GM20431 (cell line): ENCODE measurements around the gene FTL.
"Not testable (repeated sequence)": the region's sequence is repeated elsewhere in the genome, so short reads cannot be mapped to it uniquely, and the experiment has no call there.

ENCODE experiments used
- in situ Hi-C: fragments of 300-500 bp; cut with MseI, MboI; formaldehyde crosslinking; loops from one replicate; pipeline ENCODE4 v1.15.0; 2020; ENCODE audit warnings: low sequenced_read_pairs; ENCODE audit not compliant: unreplicated experiment

Gene FTL

GRCh38 chr19:48965040-48965805, at the start of gene FTL:
TSS of gene FTL (plus strand) at chr19:48965309. CDS start at chr19:48965508, 199 bp downstream.
- in situ Hi-C loops: no loop called here

- in situ Hi-C loops: no loop called here
Observed at GRCh38 chr19:48915757-48916156, 49.4 kb upstream of the FTL start.

DNA sequence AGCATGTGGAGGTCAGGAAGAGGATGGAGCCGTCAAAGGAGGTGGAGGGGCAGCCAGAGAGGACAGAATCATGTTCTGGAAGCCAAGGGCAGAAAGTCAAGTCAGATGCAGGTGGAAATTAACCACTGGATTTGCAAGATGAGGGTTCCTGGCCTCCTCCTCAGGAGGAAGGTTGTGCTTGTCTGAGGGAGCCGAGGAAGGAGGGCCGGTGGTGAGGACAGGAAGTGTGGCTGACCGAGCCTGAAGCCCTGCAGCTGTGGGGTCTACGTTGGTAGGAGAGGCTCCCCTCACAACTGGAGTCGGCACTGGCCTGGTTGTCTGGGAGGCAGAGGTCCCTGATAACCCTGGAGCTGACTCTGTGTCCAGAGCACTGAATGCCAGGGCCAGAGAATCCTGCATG, 47.0 kb upstream of the FTL start:
- in situ Hi-C loops: no loop called here

GRCh38 chr19:48918801-48919247, 46.3 kb upstream of the FTL start:
- in situ Hi-C loops: no loop called here

GRCh38 chr19:48919271-48919670, 45.8 kb upstream of the FTL start:
- in situ Hi-C loops: not testable (repeated sequence)

DNA sequence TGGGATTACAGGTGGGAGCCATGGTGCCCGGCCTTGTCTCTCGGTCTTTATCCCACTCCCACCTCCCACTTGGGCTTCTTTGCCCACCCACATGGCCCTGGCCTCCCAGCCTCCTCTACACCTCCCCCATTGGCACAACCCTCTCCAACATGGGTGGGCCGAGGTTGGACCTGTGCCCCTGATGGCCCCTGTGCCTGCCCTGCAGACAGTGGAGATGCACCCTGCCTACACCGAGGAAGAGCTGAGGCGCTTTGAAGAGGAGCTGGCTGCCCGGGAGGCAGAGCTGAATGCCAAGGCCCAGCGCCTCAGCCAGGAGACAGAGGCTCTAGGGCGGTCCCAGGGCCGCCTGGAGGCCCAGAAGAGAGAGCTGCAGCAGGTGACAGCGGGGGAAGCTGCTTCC, 44.2 kb upstream of the FTL start:
- in situ Hi-C loops: no loop called here

DNA sequence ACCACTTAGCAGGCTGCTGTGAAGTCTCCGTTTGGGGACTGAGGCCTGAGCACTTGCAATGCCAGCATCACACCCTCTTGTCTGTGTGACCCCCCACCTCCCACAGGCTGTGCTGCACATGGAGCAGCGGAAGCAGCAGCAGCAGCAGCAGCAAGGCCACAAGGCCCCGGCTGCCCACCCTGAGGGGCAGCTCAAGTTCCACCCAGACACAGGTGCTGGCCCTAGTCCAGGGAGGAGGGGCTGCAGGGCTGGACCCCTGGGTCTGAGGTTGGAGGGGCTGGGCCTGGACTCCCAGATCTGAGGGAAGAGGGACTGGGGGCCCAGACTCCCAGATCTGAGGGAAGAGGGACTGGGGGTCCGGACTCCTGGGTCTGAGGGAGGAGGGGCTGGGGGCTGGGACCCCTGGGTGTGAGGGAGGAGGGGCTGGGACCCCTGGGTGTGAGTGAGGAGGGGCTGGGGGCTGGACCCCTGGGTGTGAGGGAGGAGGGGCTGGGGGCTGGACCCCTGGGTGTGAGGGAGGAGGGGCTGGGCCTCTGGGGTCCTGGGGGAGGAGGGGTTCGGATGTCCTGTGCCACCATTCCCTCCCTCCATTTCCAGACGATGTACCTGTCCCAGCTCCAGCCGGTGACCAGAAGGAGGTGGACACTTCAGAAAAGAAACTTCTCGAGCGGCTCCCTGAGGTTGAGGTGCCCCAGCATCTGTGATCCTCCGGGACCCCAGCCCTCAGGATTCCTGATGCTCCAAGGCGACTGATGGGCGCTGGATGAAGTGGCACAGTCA, 43.2 kb upstream of the FTL start:
- in situ Hi-C loops: no loop called here

DNA sequence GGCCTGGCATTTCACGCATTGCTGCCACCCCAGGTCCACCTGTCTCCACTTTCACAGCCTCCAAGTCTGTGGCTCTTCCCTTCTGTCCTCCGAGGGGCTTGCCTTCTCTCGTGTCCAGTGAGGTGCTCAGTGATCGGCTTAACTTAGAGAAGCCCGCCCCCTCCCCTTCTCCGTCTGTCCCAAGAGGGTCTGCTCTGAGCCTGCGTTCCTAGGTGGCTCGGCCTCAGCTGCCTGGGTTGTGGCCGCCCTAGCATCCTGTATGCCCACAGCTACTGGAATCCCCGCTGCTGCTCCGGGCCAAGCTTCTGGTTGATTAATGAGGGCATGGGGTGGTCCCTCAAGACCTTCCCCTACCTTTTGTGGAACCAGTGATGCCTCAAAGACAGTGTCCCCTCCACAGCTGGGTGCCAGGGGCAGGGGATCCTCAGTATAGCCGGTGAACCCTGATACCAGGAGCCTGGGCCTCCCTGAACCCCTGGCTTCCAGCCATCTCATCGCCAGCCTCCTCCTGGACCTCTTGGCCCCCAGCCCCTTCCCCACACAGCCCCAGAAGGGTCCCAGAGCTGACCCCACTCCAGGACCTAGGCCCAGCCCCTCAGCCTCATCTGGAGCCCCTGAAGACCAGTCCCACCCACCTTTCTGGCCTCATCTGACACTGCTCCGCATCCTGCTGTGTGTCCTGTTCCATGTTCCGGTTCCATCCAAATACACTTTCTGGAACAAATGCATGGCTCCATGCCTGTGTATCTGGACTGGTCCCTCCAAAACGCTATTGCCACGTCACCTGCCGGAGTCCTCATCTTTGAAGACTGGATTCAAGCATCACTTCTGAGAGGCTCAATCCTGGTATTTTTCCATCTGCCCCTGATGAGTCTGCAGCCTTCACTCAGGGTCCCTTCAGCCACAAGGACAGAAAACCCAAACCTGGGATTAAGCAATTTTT, 42.3 kb upstream of the FTL start:
- in situ Hi-C loops: no loop called here

DNA sequence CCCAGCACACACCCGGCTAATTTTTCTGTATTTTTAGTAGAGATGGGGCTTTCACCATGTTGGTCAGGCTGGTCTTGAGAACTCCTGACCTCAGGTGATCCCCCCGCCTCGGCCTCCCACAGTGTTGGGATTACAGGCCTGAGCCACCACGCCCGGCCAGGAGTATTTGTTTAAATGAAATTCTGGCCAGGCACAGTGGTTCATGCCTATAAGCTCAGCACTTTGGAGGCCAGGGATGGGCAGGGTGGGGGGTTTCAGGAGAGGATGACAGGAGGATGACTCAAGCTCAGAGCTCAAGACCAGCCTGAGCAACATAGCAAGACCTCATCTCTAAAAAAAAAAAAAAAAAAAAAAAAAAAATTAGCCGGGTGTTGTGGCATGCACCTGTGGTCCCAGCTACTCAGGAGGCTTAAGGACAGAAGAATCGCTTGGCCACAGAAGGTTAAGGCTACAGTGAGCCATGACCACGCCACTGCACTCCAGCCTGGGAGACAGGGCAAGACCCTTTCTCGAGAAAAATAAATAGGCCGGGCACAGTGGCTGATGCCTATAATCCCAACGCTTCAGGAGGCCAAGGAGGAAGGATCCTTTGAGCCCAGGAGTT, 39.8 kb upstream of the FTL start:
- in situ Hi-C loops: no loop called here

GRCh38 chr19:48925890-48926289, 39.2 kb upstream of the FTL start:
- in situ Hi-C loops: not testable (repeated sequence)

DNA sequence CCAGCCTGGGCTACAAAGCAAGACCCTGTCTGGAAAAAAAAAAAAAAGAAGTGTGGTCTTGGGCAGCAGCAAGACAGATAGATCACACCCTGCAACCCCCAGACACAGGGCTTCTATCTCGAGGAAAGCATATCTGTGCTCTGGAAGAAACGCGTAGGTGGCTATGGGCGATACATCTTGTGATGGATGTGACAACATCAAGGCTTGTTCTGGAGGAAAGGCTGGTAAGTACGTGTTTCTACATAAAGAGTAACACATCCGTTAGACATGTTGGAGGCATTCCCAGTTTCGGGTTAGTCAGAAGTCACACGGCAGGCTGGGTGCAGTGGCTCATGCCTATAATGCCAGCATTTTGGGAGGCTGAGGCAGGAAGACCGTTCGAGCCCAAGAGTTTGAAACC, 38.2 kb upstream of the FTL start:
- in situ Hi-C loops: no loop called here

GRCh38 chr19:48927692-48928091, 37.4 kb upstream of the FTL start:
- in situ Hi-C loops: not testable (repeated sequence)

- in situ Hi-C loops: no loop called here
Observed at GRCh38 chr19:48928164-48929025, 36.7 kb upstream of the FTL start.

DNA sequence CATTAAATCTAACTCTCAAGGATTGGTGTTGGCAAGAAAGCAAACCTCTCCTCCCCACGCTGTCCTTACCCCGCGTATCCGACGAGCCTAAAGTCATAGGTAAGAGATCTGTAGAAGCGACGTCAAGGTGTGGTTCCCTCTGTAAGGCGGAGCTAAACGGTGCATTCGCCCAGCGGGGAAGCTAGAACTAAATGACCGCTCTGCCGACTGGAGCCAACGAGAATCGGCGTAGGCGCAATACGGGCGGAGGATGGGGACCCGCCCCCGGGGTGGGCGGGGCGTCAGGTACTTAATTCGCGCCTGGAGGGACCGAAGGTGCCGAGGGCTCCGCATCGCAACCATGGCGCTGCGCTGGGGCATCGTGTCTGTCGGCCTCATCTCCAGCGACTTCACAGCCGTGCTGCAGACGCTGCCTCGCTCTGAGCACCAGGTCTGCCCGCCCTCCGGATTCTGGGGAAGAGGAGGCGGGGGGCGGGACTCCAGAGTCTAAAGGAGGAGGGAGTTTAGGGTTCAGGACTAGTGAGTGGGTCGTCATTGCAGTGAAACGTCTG, 31.7 kb upstream of the FTL start, which contains the start of gene DHDH:
DHDH (plus strand) TSS at position 318 of the 551 bp plus-strand sequence; CDS start at position 341, 23 bp downstream.
- in situ Hi-C loops: no loop called here

DNA sequence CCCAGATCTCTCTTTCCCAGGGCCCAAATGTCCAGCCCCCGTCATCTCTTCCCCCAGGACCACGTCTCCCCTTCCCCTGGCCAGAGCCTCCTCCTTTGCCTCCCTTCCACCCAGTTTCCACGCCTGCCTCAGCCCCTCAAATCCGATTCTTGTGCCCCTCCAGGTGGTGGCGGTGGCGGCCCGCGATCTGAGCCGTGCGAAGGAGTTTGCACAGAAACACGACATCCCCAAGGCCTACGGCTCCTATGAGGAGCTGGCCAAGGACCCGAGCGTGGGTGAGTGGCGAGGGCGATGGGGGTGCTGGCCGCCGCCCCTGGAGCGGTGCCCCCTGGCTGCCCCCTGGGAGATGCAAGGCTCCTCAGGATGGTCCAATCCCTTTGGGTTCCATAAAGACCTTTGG, 30.3 kb upstream of the FTL start:
- in situ Hi-C loops: no loop called here

DNA sequence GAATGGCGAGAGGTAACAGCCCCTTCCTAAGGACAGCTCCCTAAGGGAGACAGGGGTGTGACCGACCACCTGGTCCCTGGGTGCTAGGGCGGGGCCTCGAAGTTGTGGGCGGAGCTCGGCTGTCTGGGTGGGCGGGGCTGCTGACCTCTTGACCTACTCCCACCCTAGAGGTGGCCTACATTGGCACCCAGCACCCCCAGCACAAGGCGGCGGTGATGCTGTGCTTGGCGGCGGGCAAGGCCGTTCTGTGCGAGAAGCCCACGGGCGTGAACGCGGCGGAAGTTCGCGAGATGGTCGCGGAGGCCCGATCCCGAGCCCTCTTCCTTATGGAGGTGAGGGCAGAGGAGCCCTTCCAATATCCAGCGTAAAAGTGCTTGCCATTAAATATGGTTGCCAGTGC, 29.2 kb upstream of the FTL start:
- in situ Hi-C loops: no loop called here

- in situ Hi-C loops: no loop called here
Observed at GRCh38 chr19:48938256-48938655, 26.9 kb upstream of the FTL start.

DNA sequence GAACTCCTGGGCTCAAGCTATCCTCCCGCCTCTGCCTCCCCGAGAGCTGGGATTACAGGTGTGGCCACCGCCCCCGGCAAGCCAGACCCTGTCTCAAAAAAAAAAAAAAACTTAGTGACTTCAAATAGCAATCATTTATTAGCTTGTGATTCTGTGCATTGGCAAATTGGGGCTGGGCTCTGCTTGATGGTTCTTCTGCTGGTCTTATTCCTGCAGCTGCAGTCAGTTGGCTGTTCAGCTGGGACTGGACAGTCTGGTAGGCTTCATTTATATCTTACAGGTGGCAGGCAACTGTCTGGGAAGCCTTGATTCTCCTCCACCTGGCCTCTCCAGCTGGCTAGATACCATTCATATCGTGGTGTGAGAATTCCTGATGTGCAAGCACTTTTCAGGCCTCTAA, 24.2 kb upstream of the FTL start:
- in situ Hi-C loops: no loop called here

GRCh38 chr19:48943081-48943480, 22.0 kb upstream of the FTL start:
- in situ Hi-C loops: no loop called here
